Stimulated activated naive CD8-positive, alpha-beta T cell treated with anti-CD3 and anti-CD28 coated beads, Interleukin-15, amount 100 ng/mL, for 72 hours (primary cell): Measurements from ENCODE around the gene RALGAPA1.
"Not testable (repeated sequence)": the region's sequence is repeated elsewhere in the genome, so short reads cannot be mapped to it uniquely, and the experiment has no call there.

ENCODE experiments used
- ATAC-seq: fragments of 150-1000 bp; cut with Tn5 transposase; 2 replicates; pipeline ENCODE4 v1.10.0; 2021; ENCODE audit warnings: mild to moderate bottlenecking, moderate library complexity
- DNase-seq, 2 donors: peaks; one replicate each; pipeline ENCODE4 v3.0.0; 2021 to 2022
- H3K27ac Mint-ChIP-seq, 2 donors: one replicate each; pipeline ENCODE4 v1.8.0; 2022; ENCODE audit warnings: mild to moderate bottlenecking in 2 of 2, mixed read lengths in 2 of 2, moderate library complexity in 2 of 2
- H3K27me3 Mint-ChIP-seq: one replicate; pipeline ENCODE4 v1.8.0; 2022; ENCODE audit warnings: mixed read lengths
- H3K4me1 Mint-ChIP-seq: one replicate; pipeline ENCODE4 v1.8.0; 2022; ENCODE audit warnings: mild to moderate bottlenecking, mixed read lengths
- H3K4me3 Mint-ChIP-seq, 2 donors: one replicate each; pipeline ENCODE4 v1.8.0; 2022; ENCODE audit warnings: mild to moderate bottlenecking in 2 of 2, mixed read lengths in 2 of 2, moderate library complexity in 1 of 2
- H3K9me3 Mint-ChIP-seq, 2 donors: one replicate each; pipeline ENCODE4 v1.8.0; 2022; ENCODE audit warnings: mixed read lengths in 2 of 2

Gene RALGAPA1

DNA sequence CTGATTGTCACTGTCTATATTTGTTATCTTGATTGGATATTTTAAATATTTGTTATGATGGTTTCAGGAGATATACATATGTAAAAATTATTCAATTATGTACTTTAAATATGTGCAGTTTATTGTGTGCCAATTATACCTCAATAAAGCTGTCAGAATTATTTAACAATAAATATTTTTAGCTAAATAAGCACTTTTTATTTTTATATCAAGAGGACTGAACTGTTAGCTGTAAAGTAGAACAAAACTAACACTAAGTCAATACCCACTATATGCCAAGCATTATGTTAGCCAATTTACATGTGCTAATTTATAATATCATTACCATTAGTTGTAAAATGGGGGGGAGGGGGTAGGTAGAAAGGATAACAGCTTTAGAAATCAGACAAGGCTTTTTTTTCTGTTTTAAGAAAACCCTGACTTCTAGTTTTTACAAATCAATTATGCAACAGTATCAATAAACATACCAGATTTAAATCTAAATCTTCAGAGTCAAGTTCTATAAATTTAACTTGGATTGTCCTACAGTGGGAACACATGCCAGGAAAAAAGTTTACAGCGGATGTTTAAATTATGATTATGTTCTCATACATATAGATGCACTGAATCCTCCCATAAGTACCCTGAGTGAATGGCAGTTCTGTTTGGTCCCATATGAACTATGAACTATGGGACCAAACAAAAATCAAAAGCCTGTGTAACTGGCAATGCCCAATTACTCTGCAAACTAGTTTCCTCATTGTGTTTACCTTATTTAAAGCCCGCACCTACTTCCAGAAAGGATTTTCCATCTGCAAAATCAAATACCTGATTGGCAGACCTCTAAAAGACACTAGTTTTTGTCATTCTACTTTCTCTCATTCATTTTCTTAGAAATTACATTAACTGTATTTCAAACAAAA lies 2.8 kb downstream of the RALGAPA1 start:
- Mint-ChIP-seq H3K4me1 (peaks cover 48% of the 10 kb centered on the region), H3K27ac (no peak overlapping the region), H3K4me3 (peak overlapping the region in 1 of 2 donors; percentile 100), H3K9me3 (no peaks in the 10 kb centered on the region), H3K27me3 (no peaks in the 10 kb centered on the region)
- DNase-seq (no peak), ATAC-seq (no peak)

DNA sequence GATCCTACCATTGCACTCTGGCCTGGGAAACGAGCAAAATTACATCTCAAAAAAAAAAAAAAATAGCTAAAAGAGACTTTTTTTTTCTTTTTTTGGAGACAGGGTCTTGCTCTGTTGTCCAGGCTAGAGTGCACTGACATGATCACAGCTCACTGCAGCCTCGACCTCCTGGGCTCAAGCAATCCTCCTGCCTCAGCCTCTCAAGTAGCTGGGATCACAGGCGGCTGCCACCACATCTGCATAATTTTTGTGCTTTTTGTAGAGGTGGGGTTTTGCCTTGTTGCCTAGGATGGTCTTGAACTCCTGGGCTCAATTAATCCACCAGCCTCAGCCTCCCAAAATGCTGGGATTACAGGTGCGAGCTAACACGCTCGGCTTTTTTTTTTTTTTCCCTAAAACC lies 11.3 kb downstream of the RALGAPA1 start:
- Mint-ChIP-seq H3K9me3 (no peaks in the 10 kb centered on the region), H3K27ac (no peak overlapping the region), H3K4me3 (no peak overlapping the region), H3K27me3 (no peaks in the 10 kb centered on the region), H3K4me1 (peaks cover 44% of the 10 kb centered on the region)
- ATAC-seq (no peak), DNase-seq (no peak)

DNA sequence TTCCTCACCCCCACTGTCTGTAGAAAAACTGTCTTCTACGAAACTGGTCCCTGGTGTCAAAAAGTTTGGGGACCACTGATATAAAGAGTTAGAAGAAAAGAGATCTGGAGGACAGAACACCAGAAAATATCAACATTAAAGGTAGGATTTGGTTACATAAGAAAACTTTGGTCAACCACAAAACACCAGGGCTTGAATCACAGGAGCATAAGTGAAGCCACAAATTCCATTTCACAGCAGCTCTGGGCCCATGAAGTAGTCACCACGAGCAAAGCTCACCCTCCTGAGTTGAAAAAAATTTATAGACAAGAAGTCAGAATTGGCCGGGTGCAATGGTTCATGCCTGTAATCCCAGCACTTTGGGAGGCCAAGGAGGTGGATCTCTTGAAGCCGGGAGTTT lies 19.4 kb downstream of the RALGAPA1 start:
- H3K4me3 Mint-ChIP-seq, result peak overlapping the region in 1 of 2 donors; percentile 21
- H3K9me3 Mint-ChIP-seq, result no peaks in the 10 kb centered on the region
- peaks cover 32% of the 10 kb centered on the region for H3K4me1 Mint-ChIP-seq
- ATAC-seq (peak; percentile 97), DNase-seq (peak; percentile 27 to 52)
- H3K27me3 Mint-ChIP-seq, result no peaks in the 10 kb centered on the region
- peak overlapping the region in 1 of 2 donors; percentile 76 for H3K27ac Mint-ChIP-seq

DNA sequence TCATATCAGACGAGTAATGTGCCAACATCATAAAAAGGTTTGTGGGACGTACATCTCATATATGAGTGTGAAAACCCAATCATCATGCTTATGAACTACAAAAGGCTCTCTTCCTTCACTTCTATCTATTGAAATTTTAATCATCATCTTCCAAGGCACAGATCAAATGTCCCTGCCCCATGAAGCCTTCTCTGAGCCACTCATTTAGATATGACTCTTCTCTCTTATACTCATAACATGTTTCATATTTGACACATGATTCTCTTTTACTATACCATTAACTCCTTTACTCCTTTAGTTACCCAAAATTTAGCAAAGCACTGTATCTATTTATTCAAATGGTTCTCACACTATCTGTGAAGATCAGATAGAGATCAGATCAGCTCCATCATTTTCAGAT lies 22.2 kb downstream of the RALGAPA1 start:
- H3K4me3 Mint-ChIP-seq, result no peak overlapping the region
- peak; percentile 80 for ATAC-seq

DNA sequence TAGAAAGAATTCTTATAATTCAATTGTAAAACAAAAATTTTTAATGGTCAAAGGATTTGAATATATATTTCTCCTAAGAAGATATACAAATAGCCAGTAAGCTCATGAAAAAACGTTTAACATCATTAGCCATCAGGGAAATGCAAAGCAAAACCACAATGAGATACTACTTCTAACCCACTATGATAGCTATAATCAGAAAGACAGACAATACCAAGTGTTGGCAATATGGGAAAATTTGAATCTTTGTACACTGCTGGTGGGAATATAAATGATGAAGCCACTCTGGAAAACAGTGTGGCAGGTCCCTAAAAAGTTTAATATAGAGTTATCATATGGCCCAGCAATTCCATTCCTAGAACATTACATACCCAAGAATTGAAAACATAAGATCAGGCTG lies 25.4 kb downstream of the RALGAPA1 start:
- Mint-ChIP-seq H3K27ac (no peak overlapping the region), H3K9me3 (peaks cover 4 to 21% of the 10 kb centered on the region in 2 donors), H3K4me1 (peaks cover 28% of the 10 kb centered on the region), H3K4me3 (no peak overlapping the region), H3K27me3 (no peaks in the 10 kb centered on the region)
- ATAC-seq, result no peak
- no peak for DNase-seq

More for the DNA sequence above, 22.2 kb downstream of the RALGAPA1 start:
- peaks cover 0 to under 1% of the 10 kb centered on the region in 2 donors for H3K9me3 Mint-ChIP-seq
- H3K27ac Mint-ChIP-seq, result no peak overlapping the region
- DNase-seq, result no peak
- H3K4me1 Mint-ChIP-seq, result peaks cover 43% of the 10 kb centered on the region
- H3K27me3 Mint-ChIP-seq, result no peaks in the 10 kb centered on the region

DNA sequence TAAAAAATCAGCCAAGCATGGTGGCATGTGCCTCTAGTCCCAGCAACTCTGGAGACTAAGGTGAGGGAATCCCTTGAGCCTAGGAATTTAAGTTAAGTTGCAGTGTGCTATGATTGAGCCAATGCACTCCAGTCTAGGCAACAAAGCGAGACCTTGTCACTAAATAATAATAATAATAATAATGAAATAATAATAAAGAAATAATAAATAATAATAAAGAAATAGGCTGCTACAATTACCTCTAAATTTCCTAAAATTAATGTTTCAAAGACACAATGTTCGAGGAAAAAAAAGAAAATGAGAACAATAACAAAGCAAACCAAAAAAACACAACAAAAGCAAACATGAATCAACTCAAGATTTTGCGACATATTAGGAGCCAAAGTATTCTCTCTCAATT lies 29.7 kb downstream of the RALGAPA1 start:
- Mint-ChIP-seq H3K4me3 (no peak overlapping the region), H3K9me3 (peaks cover 4 to 21% of the 10 kb centered on the region in 2 donors), H3K27ac (no peak overlapping the region), H3K4me1 (peaks cover 17% of the 10 kb centered on the region), H3K27me3 (no peaks in the 10 kb centered on the region)
- DNase-seq (no peak), ATAC-seq (no peak)

DNA sequence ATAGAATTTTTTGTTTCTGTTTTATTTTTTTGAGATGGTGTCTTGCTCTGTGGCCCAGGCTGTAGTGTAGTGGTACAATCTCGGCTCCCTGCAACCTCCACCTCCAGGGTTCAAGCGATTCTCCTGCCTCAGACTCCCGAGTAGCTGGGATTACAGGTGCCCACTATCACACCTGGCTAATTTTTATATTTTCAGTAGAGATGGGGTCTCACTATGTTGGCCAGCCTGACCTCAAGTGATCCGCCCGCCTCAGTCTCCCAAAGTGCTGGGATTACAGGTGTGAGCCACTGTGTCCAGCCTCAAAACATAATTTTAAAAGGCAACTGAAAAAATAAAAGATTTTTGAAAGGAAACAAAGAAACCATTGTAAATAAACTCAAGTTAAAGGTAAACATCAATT lies 31.5 kb downstream of the RALGAPA1 start:
- not testable (repeated sequence) for H3K4me3 Mint-ChIP-seq, H3K27ac Mint-ChIP-seq, H3K4me1 Mint-ChIP-seq, H3K27me3 Mint-ChIP-seq, DNase-seq, ATAC-seq
- peaks cover 4 to 21% of the 10 kb centered on the region in 2 donors for H3K9me3 Mint-ChIP-seq

DNA sequence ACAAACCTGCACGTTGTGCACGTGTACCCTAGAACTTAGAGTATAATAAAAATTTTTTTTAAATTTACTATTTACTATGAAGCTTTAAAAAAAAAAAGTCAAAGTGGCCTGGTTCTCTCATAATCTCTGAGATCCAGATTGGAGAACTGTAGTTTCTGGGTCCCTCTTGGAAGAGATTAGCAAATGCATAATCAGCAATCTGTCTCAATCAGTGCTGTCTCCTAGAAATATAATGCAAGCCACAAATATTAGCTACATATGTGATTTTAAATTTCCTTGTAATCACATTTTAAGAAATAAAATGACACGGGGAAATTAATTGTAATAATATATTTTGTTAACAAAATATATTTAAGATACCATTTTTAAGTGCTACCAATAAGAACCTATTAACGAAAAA lies 32.3 kb downstream of the RALGAPA1 start:
- Mint-ChIP-seq H3K4me3 (no peak overlapping the region), H3K27ac (no peak overlapping the region), H3K4me1 (peaks cover 9% of the 10 kb centered on the region), H3K27me3 (no peaks in the 10 kb centered on the region), H3K9me3 (peaks cover 4 to 21% of the 10 kb centered on the region in 2 donors)
- DNase-seq (no peak), ATAC-seq (no peak)

DNA sequence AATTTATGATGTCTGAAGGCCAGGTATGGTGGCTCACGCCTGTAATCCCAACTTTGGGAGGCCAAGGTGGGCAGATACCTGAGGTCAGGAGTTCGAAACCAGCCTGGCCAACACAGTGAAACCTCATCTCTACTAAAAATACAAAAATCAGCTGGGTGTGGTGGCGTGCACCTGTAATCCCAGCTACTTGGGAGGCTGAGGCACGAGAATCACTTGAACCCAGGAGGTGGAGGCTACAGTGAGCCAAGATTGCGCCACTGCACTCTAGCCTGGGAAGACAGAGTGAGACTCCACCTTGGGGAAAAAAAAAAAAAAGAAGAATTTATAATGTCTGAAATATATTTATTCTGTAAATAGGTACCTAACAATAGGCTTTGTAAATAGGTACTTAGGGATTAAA lies 33.0 kb downstream of the RALGAPA1 start:
- not testable (repeated sequence) for DNase-seq

DNA sequence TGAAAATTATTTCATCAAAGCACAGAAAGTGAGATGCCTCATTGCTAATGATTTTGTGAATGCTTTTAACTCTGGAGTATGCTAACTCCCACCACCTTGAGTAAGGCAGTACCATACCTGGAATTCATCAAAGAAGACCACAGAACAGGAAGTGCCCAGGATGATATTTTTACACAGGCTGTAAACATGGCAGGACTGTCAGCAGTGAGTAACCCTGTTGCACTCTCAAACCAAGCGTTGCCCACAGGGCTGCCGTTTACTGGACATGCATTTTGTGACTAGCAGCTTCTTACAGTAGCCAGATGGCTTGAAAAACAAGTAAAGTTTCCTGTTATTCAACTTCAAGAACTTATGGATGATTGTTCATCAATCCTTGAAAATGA lies 42.4 kb downstream of the RALGAPA1 start:
- DNase-seq, result peak in 1 of 2 donors; percentile 39

More for the DNA sequence above, 33.0 kb downstream of the RALGAPA1 start:
- not testable (repeated sequence) for H3K27ac Mint-ChIP-seq, H3K4me1 Mint-ChIP-seq, H3K4me3 Mint-ChIP-seq, ATAC-seq, H3K27me3 Mint-ChIP-seq
- peaks cover 4 to 13% of the 10 kb centered on the region in 2 donors for H3K9me3 Mint-ChIP-seq

DNA sequence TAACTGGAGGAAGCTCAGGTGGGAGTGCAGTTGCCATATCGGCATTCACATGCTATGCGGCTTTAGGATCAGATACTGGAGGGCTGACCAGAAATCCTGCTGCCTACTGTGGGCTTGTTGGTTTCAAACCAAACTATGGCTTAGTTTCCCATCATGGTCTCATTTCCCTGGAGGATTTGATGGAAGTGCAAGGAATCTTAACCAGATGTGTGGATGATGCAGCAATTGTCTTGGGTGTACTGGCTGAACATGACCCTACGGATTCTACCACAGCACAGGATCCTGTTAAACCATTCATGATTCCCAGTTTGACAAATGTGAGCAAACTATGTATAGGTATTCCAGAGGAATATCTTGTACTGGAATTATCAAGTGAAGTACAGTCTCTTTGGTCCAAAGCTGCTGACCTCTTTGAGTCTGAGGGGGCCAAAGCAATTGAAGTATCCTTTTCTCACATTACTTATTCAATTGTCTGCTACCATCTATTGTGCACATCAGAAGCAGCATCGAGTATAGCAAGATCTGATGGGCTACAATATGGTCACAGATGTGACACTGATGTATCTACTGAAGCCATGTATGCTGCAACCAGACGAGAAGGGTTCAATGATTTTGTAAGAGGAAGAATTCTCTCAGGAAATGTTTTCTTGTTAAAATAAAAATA lies 42.9 kb downstream of the RALGAPA1 start:
- ATAC-seq (peak; percentile 64), DNase-seq (no peak)
- H3K9me3 Mint-ChIP-seq, result no peaks in the 10 kb centered on the region
- H3K4me3 Mint-ChIP-seq, result no peak overlapping the region
- H3K4me1 Mint-ChIP-seq, result peaks cover 23% of the 10 kb centered on the region
- no peaks in the 10 kb centered on the region for H3K27me3 Mint-ChIP-seq
- no peak overlapping the region for H3K27ac Mint-ChIP-seq

More for the DNA sequence above, 42.4 kb downstream of the RALGAPA1 start:
- no peaks in the 10 kb centered on the region for H3K9me3 Mint-ChIP-seq
- H3K27me3 Mint-ChIP-seq, result no peaks in the 10 kb centered on the region
- H3K27ac Mint-ChIP-seq, result peak overlapping the region; percentile 19 to 46
- peak; percentile 99 for ATAC-seq
- no peak overlapping the region for H3K4me3 Mint-ChIP-seq
- H3K4me1 Mint-ChIP-seq, result peaks cover 23% of the 10 kb centered on the region

DNA sequence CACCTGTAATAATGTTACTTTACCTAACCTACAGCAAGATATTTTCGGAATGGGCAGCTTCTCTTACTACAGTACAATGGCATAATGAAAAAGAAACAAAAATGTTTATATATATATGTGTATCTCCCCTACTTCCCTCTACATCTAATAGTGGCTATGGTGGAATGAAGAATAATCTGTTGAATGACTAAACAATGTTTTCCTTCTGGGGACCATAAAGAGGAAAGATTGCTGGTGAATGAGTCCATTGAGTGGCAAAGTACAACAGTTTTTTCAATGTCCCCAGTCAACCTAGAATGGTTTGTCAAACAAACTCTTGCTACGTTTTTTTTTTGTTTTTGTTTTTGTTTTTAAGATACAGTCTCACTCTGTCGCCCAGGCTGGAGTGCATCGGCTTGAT lies 47.2 kb downstream of the RALGAPA1 start:
- H3K9me3 Mint-ChIP-seq, result no peaks in the 10 kb centered on the region
- H3K4me3 Mint-ChIP-seq, result no peak overlapping the region
- H3K27me3 Mint-ChIP-seq, result no peaks in the 10 kb centered on the region
- H3K4me1 Mint-ChIP-seq, result peaks cover 21% of the 10 kb centered on the region
- ATAC-seq (no peak), DNase-seq (no peak)
- no peak overlapping the region for H3K27ac Mint-ChIP-seq

DNA sequence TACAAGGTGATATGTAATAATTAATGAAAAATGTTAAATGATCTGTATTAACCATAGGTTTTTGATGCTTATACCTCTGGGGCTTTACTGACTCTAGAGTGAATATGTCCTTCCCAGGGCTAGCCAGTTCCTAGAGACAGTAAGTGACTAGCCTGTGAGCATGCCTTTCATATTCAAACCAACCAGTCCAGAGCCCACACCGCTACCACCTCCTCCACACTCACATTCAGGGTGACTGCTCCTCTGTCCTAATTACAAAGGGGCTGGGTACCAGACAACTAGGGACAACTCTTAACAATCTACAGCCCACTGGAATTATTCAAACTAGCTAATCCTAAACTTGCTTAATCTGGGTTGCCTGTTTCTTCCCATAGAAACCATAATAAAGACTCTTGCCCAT lies 49.0 kb downstream of the RALGAPA1 start:
- H3K4me3 Mint-ChIP-seq, result no peak overlapping the region
- DNase-seq (no peak), ATAC-seq (no peak)
- H3K27me3 Mint-ChIP-seq, result no peaks in the 10 kb centered on the region
- peaks cover 7% of the 10 kb centered on the region for H3K4me1 Mint-ChIP-seq
- no peaks in the 10 kb centered on the region for H3K9me3 Mint-ChIP-seq
- H3K27ac Mint-ChIP-seq, result peak overlapping the region in 1 of 2 donors; percentile 68

DNA sequence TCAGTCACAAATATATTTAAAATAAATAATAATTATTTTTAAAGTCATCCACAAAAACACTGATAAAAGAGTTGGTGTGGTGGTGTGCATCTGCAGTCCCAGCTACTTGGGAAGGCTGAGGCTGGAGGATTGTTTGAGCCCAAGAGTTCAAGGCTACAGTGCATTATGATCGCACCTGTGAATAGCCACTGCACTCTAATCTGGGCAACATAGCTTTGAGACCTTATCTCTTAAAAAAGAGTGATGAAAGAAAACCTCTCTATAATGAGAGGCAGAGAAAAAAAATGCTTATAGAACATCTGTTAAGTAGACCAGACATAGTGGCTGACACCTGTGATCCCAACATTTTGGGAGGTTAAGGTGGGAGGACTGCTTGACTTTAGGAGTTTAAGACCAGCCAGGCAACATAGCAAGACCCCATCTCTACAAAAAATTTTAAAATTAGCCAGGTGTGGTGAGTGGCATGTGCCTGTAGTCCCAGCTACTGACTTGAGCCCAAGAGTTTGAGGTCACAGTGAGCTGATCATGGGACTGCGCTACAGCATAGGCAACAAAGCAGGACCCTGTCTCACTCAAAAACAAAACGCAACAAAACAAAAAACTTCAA lies 50.5 kb downstream of the RALGAPA1 start:
- H3K4me3 Mint-ChIP-seq, result no peak overlapping the region
- ATAC-seq (no peak), DNase-seq (no peak)
- no peaks in the 10 kb centered on the region for H3K9me3 Mint-ChIP-seq
- no peak overlapping the region for H3K27ac Mint-ChIP-seq
- H3K4me1 Mint-ChIP-seq, result peaks cover 7% of the 10 kb centered on the region
- no peaks in the 10 kb centered on the region for H3K27me3 Mint-ChIP-seq

DNA sequence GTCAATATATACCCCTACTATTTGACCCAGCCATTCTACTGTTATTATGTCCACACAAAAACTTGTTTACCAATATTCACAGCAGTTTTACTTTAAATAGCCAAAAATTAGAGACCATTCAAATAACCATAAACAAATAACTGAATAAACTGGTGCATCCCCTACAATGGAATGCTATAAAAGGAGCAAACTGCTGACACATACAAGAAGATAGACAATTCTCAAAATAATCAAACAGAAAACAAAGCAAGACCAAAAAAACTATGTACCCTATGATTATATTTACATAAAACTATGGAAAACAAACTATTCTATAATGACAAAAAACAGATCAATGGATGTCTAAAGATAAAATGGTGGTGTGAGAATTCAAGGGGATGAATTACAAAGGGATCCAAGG lies 54.4 kb downstream of the RALGAPA1 start:
- H3K27ac Mint-ChIP-seq, result no peak overlapping the region
- H3K9me3 Mint-ChIP-seq, result no peaks in the 10 kb centered on the region
- H3K27me3 Mint-ChIP-seq, result no peaks in the 10 kb centered on the region
- DNase-seq (no peak), ATAC-seq (no peak)
- no peaks in the 10 kb centered on the region for H3K4me1 Mint-ChIP-seq
- H3K4me3 Mint-ChIP-seq, result no peak overlapping the region

DNA sequence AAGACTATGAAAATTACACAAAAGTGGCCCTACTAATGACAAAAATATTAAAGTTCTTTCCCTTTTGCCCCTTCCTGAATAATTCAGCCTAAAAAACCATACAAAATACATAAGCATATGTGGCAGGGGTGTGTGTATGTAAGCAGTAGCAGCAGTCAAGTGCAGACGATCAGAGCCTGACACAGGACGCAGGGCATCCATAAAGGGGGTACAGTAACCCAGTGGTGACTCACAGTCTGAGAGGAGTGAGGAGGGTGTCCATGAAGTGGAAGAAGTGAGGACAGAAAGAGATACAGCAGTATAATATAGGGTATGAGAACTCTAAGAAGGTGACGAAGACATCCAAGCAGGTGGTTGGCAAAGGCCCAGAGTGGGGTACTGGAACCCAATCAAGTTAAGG lies 56.7 kb downstream of the RALGAPA1 start:
- Mint-ChIP-seq H3K27ac (no peak overlapping the region), H3K4me3 (no peak overlapping the region), H3K9me3 (no peaks in the 10 kb centered on the region), H3K27me3 (no peaks in the 10 kb centered on the region), H3K4me1 (no peaks in the 10 kb centered on the region)
- DNase-seq (no peak), ATAC-seq (no peak)
